ENCODE data around the gene CSMD2. TPM values are rescaled to one million over a fixed set of nuclear protein-coding genes. Genes with fewer than 3 reads are reported as not detected.

The CSMD2 gene
- total RNA-seq, 1 experiment from 2014 or later: 2.8 TPM

DNA sequence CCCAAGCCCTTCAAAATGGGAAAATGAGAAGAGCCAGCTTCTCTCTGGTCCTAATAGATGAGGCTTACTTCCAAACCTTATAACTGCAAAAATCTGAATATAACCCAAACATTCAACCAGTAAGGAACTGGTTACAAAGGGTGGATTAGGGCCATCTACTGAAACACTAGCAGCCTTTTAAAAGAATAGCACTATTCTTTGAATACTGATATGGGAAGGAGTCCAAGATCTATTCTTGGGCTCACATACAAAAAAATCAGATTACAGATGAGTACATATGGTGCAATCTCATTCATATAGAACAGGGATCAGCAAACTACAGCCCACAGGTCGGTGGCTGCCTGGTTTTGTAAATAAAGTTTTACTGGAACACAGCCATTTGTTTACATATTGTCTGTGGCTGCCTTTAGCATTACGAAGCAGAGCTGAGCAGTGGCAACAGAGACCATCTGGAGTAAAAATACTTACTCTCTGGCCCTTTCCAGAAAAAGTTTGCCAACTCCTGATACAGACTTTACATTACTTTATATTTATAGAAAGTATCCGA lies 524.8 kb downstream of the CSMD2 start:
- TF ChIP-seq EZH2 (IDR thresholded peaks at IDR 0.05; ENCODE audit: borderline replicate concordance, low read depth, low read length, poor library complexity, severe bottlenecking): no peak
- TF ChIP-seq, protein P1, sequence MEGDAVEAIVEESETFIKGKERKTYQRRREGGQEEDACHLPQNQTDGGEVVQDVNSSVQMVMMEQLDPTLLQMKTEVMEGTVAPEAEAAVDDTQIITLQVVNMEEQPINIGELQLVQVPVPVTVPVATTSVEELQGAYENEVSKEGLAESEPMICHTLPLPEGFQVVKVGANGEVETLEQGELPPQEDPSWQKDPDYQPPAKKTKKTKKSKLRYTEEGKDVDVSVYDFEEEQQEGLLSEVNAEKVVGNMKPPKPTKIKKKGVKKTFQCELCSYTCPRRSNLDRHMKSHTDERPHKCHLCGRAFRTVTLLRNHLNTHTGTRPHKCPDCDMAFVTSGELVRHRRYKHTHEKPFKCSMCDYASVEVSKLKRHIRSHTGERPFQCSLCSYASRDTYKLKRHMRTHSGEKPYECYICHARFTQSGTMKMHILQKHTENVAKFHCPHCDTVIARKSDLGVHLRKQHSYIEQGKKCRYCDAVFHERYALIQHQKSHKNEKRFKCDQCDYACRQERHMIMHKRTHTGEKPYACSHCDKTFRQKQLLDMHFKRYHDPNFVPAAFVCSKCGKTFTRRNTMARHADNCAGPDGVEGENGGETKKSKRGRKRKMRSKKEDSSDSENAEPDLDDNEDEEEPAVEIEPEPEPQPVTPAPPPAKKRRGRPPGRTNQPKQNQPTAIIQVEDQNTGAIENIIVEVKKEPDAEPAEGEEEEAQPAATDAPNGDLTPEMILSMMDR (conservative IDR thresholded peaks at IDR 0.05; ENCODE audit: low read depth, low read length): no peak
- DNase-seq (ENCODE audit: low spot score): no peak
- CTCF ChIA-PET: interaction anchor here (1.0 kb wide), 1 partner anchor 10 kb away, joined by 4 read pairs; no protein-coding TSS in a partner anchor
- Histone ChIP-seq H3K27ac (ENCODE audit: low read depth, low read length, poor library complexity, severe bottlenecking) (no peak overlapping the region), H3K27me3 (replicated peaks; ENCODE audit: insufficient read depth, low read depth, low read length, poor library complexity) (no peaks in the 10 kb centered on the region), H3K4me1 (ENCODE audit: insufficient read depth, low read length, poor library complexity, severe bottlenecking) (no peaks in the 10 kb centered on the region), H3K9me3 (ENCODE audit: low read depth, low read length, poor library complexity, severe bottlenecking) (no peaks in the 10 kb centered on the region), H3K36me3 (ENCODE audit: insufficient read depth, low read length, poor library complexity, severe bottlenecking) (no peaks in the 10 kb centered on the region), H3K4me3 (ENCODE audit: low read depth, low read length, poor library complexity, severe bottlenecking) (no peak overlapping the region)
- intact Hi-C loops (cut with micrococcal nuclease; ENCODE audit: unreplicated experiment): no loop called here
- POLR2A ChIA-PET (ENCODE audit: low non-redundant PET): no interaction called here
- BruUV-seq (replicated peaks): no TSS peak

DNA sequence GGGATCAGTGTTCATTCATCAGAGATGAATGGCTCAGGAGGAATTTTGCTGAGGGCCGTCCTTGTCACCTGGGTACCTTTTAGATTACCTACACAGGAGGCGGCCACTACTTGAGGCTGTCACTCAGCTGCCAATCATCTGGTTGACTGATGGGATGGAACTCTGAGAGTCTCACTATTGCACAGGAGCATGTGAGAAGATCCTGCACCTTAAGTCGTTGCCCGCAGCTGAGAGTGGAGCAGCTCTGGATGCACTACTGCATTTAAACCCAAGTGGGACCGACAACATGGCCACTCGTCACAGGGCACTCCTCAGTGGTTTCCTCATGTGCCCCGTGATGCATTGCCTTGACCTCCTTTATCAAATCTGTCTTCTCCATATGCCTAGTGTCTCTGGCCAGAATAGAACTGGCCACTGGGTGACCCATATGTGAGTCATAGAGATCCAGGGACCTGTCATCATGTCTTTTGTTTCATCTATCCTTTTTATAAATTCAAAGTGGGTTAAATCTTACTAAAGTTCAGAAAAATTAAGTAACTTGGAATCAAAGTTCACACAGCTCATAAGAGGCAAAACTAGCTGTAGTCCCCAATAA lies 527.1 kb downstream of the CSMD2 start:
- intact Hi-C loops (cut with micrococcal nuclease; ENCODE audit: unreplicated experiment): loop anchor here (10.0 kb wide), 1 partner anchor 1047 kb away; no protein-coding TSS in a partner anchor
- CTCF ChIA-PET: interaction anchor here (0.6 kb wide), 1 partner anchor 1900 kb away, joined by 4 read pairs; no protein-coding TSS in a partner anchor
- POLR2A ChIA-PET (ENCODE audit: low non-redundant PET): no interaction called here
- Histone ChIP-seq H3K9me3 (ENCODE audit: low read depth, low read length, poor library complexity, severe bottlenecking) (no peaks in the 10 kb centered on the region), H3K27ac (ENCODE audit: low read depth, low read length, poor library complexity, severe bottlenecking) (no peak overlapping the region), H3K36me3 (ENCODE audit: insufficient read depth, low read length, poor library complexity, severe bottlenecking) (no peaks in the 10 kb centered on the region), H3K27me3 (replicated peaks; ENCODE audit: insufficient read depth, low read depth, low read length, poor library complexity) (no peaks in the 10 kb centered on the region), H3K4me1 (ENCODE audit: insufficient read depth, low read length, poor library complexity, severe bottlenecking) (no peaks in the 10 kb centered on the region), H3K4me3 (ENCODE audit: low read depth, low read length, poor library complexity, severe bottlenecking) (no peak overlapping the region)
- BruUV-seq (replicated peaks): no TSS peak
- TF ChIP-seq EZH2 (IDR thresholded peaks at IDR 0.05; ENCODE audit: borderline replicate concordance, low read depth, low read length, poor library complexity, severe bottlenecking): no peak
- TF ChIP-seq, protein P1 (conservative IDR thresholded peaks at IDR 0.05; ENCODE audit: low read depth, low read length): no peak
- no peak for DNase-seq (ENCODE audit: low spot score)

DNA sequence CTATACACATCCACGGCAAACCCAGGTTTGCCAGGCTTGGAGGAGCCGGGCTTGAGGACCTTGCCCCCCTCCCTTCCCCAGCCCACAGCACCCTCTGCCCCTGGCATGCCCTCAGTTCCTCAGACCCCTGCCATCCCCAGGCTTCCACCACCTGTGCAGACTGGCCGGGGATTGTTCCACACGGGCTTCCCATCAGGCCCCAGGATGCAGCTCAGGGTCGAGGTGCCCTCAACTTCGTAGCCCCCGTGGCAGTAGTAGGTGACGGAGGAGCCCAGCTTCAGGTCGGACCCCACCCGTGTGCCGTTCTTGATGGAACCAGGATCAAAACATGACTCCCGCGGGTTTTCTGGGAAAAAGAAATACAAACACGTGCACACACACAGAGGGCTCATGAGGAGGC lies 528.8 kb downstream of the CSMD2 start:
- ChIA-PET POLR2A (ENCODE audit: low non-redundant PET) (no interaction called here), CTCF (no interaction called here)
- H3K4me3 ChIP-seq (ENCODE audit: low read depth, low read length, poor library complexity, severe bottlenecking): no peak overlapping the region
- H3K36me3 ChIP-seq (ENCODE audit: insufficient read depth, low read length, poor library complexity, severe bottlenecking): no peaks in the 10 kb centered on the region
- intact Hi-C loops (cut with micrococcal nuclease; ENCODE audit: unreplicated experiment): loop anchor here (10.0 kb wide), 1 partner anchor 1049 kb away; no protein-coding TSS in a partner anchor
- H3K27me3 ChIP-seq (replicated peaks; ENCODE audit: insufficient read depth, low read depth, low read length, poor library complexity): no peaks in the 10 kb centered on the region
- DNase-seq (ENCODE audit: low spot score): no peak
- no peaks in the 10 kb centered on the region for H3K4me1 ChIP-seq (ENCODE audit: insufficient read depth, low read length, poor library complexity, severe bottlenecking)
- H3K27ac ChIP-seq (ENCODE audit: low read depth, low read length, poor library complexity, severe bottlenecking): no peak overlapping the region
- TF ChIP-seq, protein P1 (conservative IDR thresholded peaks at IDR 0.05; ENCODE audit: low read depth, low read length): no peak
- no peak for TF ChIP-seq EZH2 (IDR thresholded peaks at IDR 0.05; ENCODE audit: borderline replicate concordance, low read depth, low read length, poor library complexity, severe bottlenecking)
- no peaks in the 10 kb centered on the region for H3K9me3 ChIP-seq (ENCODE audit: low read depth, low read length, poor library complexity, severe bottlenecking)
- BruUV-seq (replicated peaks): no TSS peak
